BLaER1 (cell line): ENCODE measurements around the gene GRN.

Experiments
- H3K27ac ChIP-seq: shearing (Covaris generic); formaldehyde crosslinking; 2 replicates; pipeline ENCODE4 v1.8.1; 2022
- H3K27me3 ChIP-seq: shearing (Covaris generic); formaldehyde crosslinking; 2 replicates; pipeline ENCODE4 v1.8.1; 2022
- H3K36me3 ChIP-seq: shearing (Covaris generic); formaldehyde crosslinking; 2 replicates; pipeline ENCODE4 v1.8.1; 2022
- H3K4me1 ChIP-seq: shearing (Covaris generic); formaldehyde crosslinking; 2 replicates; pipeline ENCODE4 v1.8.1; 2022
- H3K4me2 ChIP-seq: shearing (Covaris generic); formaldehyde crosslinking; 2 replicates; pipeline ENCODE4 v1.8.1; 2022
- H3K4me3 ChIP-seq: shearing (Covaris generic); formaldehyde crosslinking; 2 replicates; pipeline ENCODE4 v1.8.1; 2022
- H3K9ac ChIP-seq: shearing (Covaris generic); formaldehyde crosslinking; 2 replicates; pipeline ENCODE4 v1.8.1; 2022
- H3K9me3 ChIP-seq: shearing (Covaris generic); formaldehyde crosslinking; 2 replicates; pipeline ENCODE4 v1.8.1; 2022
- H4K20me1 ChIP-seq: shearing (Covaris generic); formaldehyde crosslinking; 2 replicates; pipeline ENCODE4 v1.8.1; 2022
- Cebpa-rat ChIP-seq: shearing (Covaris generic); IDR thresholded peaks from 2 replicates; pipeline ENCODE4 v1.8.1; 2022

The GRN gene

GRCh38 chr17:44311562-44312181, 33.4 kb upstream of the GRN start:
- H3K4me2 ChIP-seq: no peak overlapping the region
- no peak overlapping the region for H3K9ac ChIP-seq
- H3K4me1 ChIP-seq: peaks cover 15% of the 10 kb centered on the region
- peaks cover 34% of the 10 kb centered on the region; the same call in 1 of the 2 replicates for H4K20me1 ChIP-seq
- TF ChIP-seq Cebpa-rat: no peak
- H3K4me3 ChIP-seq: no peak overlapping the region
- H3K9me3 ChIP-seq: no peaks in the 10 kb centered on the region
- H3K27ac ChIP-seq: no peak overlapping the region
- peaks cover 69% of the 10 kb centered on the region for H3K27me3 ChIP-seq
- no peaks in the 10 kb centered on the region for H3K36me3 ChIP-seq

- no peak overlapping the region for H3K4me2 ChIP-seq
- peaks cover 11% of the 10 kb centered on the region for H3K4me1 ChIP-seq
- H3K36me3 ChIP-seq: no peaks in the 10 kb centered on the region
- TF ChIP-seq Cebpa-rat: no peak
- H3K27me3 ChIP-seq: peaks cover 69% of the 10 kb centered on the region
- peaks cover 40% of the 10 kb centered on the region; the same call in 1 of the 2 replicates for H4K20me1 ChIP-seq
- no peak overlapping the region for H3K4me3 ChIP-seq
- H3K27ac ChIP-seq: no peak overlapping the region
- no peaks in the 10 kb centered on the region for H3K9me3 ChIP-seq
- no peak overlapping the region for H3K9ac ChIP-seq
Observed at GRCh38 chr17:44312396-44313104, 32.6 kb upstream of the GRN start.

GRCh38 chr17:44314031-44314430, 31.1 kb upstream of the GRN start:
- peaks cover 47% of the 10 kb centered on the region for H4K20me1 ChIP-seq
- H3K4me2 ChIP-seq: no peak overlapping the region
- no peak overlapping the region for H3K27ac ChIP-seq
- H3K9me3 ChIP-seq: no peaks in the 10 kb centered on the region
- TF ChIP-seq Cebpa-rat: no peak
- H3K36me3 ChIP-seq: peaks cover 13% of the 10 kb centered on the region
- H3K9ac ChIP-seq: no peak overlapping the region
- peaks cover 7% of the 10 kb centered on the region; the same call in 1 of the 2 replicates for H3K4me1 ChIP-seq
- H3K4me3 ChIP-seq: no peak overlapping the region
- peaks cover 78% of the 10 kb centered on the region for H3K27me3 ChIP-seq

GRCh38 chr17:44314524-44314868, 30.6 kb upstream of the GRN start:
- no peak for TF ChIP-seq Cebpa-rat
- no peak overlapping the region for H3K4me3 ChIP-seq

GRCh38 chr17:44314869-44315661, 30.0 kb upstream of the GRN start:
- H3K9me3 ChIP-seq: no peaks in the 10 kb centered on the region
- peaks cover 6% of the 10 kb centered on the region; the same call in 1 of the 2 replicates for H3K4me1 ChIP-seq
- H3K4me2 ChIP-seq: peak overlapping the region; percentile 30
- TF ChIP-seq Cebpa-rat: no peak
- peaks cover 77% of the 10 kb centered on the region for H3K27me3 ChIP-seq
- 0 out of 2 replicates have a peak overlapping the region, but pooled peaks have one; percentile 14 for H3K4me3 ChIP-seq
- H3K27ac ChIP-seq: no peak overlapping the region
- H3K9ac ChIP-seq: no peak overlapping the region
- peaks cover 23% of the 10 kb centered on the region for H3K36me3 ChIP-seq
- peaks cover 47% of the 10 kb centered on the region for H4K20me1 ChIP-seq

More at GRCh38 chr17:44314524-44314868, 30.6 kb upstream of the GRN start:
- peaks cover 78% of the 10 kb centered on the region for H3K27me3 ChIP-seq
- H3K27ac ChIP-seq: no peak overlapping the region
- H3K4me1 ChIP-seq: peaks cover 7% of the 10 kb centered on the region; the same call in 1 of the 2 replicates
- H3K9ac ChIP-seq: no peak overlapping the region
- peaks cover 17% of the 10 kb centered on the region for H3K36me3 ChIP-seq
- H3K9me3 ChIP-seq: no peaks in the 10 kb centered on the region
- H3K4me2 ChIP-seq: no peak overlapping the region
- peaks cover 47% of the 10 kb centered on the region for H4K20me1 ChIP-seq

- H3K4me2 ChIP-seq: peak overlapping the region; percentile 28
- 0 out of 2 replicates have a peak overlapping the region, but pooled peaks have one; percentile 14 for H3K4me3 ChIP-seq
- no peak overlapping the region for H3K9ac ChIP-seq
- H3K27me3 ChIP-seq: peaks cover 71% of the 10 kb centered on the region
- H3K27ac ChIP-seq: no peak overlapping the region
- no peak for TF ChIP-seq Cebpa-rat
- peaks cover 48% of the 10 kb centered on the region for H4K20me1 ChIP-seq
- H3K36me3 ChIP-seq: peaks cover 33% of the 10 kb centered on the region
- H3K9me3 ChIP-seq: no peaks in the 10 kb centered on the region
- H3K4me1 ChIP-seq: no peaks in the 10 kb centered on the region
Observed at GRCh38 chr17:44315760-44316731, 29.1 kb upstream of the GRN start.

- Histone ChIP-seq H3K27ac (no peak overlapping the region), H3K9ac (no peak overlapping the region), H3K4me3 (no peak overlapping the region), H3K27me3 (peaks cover 60% of the 10 kb centered on the region), H4K20me1 (peaks cover 62% of the 10 kb centered on the region), H3K36me3 (peaks cover 48% of the 10 kb centered on the region), H3K4me1 (no peaks in the 10 kb centered on the region), H3K9me3 (no peaks in the 10 kb centered on the region), H3K4me2 (no peak overlapping the region)
- no peak for TF ChIP-seq Cebpa-rat
Observed at GRCh38 chr17:44317545-44317944, 27.6 kb upstream of the GRN start.

- H3K4me2 ChIP-seq: no peak overlapping the region
- no peak overlapping the region for H3K27ac ChIP-seq
- no peak overlapping the region for H3K9ac ChIP-seq
- no peaks in the 10 kb centered on the region for H3K9me3 ChIP-seq
- peaks cover 49% of the 10 kb centered on the region for H3K36me3 ChIP-seq
- H3K27me3 ChIP-seq: peaks cover 54% of the 10 kb centered on the region
- H3K4me3 ChIP-seq: no peak overlapping the region
- TF ChIP-seq Cebpa-rat: no peak
- H4K20me1 ChIP-seq: peaks cover 63% of the 10 kb centered on the region
- peaks cover 5% of the 10 kb centered on the region for H3K4me1 ChIP-seq
Observed at GRCh38 chr17:44318077-44318892, 26.8 kb upstream of the GRN start.
